ENCODE results near the gene CNTNAP4. TPM values are rescaled to one million over a fixed set of nuclear protein-coding genes. Genes with fewer than 3 reads are reported as not detected.

CNTNAP4 gene
- total RNA-seq = 1.7 and 2.6 TPM in 2 replicates
- polyA plus RNA-seq (2012) = 0.06 TPM

DNA sequence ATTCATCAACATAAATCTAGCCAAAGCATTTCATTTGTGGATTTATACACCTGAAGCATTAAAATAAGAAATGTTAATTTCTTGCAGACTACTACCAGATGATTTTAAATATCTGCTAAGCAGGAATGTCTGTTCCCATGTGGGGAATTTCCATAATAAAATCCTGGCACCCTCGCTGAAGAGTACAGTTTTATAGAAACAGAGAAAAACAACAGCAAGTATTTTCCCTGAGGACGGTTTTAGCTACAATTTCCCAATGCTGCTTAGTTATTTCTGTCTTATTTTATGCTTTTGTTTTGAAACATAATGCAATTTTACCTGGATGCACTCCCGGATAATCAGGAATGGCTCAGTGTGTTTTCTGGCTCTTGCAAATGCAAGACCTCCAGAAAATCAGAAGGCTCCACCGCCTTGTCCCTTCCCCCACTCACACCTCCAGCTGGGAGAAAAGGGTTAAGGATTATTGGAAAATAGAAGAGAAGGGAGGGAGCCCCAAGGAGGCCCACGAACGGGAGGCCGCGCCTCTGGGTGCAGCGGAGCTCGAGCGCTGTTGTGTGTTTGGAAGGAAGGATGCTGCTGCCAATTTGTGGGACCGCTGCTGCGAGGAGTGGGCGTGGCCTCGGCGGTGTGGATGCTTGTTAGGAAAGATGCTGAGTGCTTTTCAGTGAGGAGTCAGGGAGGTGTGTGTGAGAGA is at the start of gene CNTNAP4:
CNTNAP4 (plus strand) TSS at position 657 of the 694 bp plus-strand sequence. CDS start 262 bp downstream, outside the sequence.
- no peak for DNase-seq (ENCODE audit: low read depth)

DNA sequence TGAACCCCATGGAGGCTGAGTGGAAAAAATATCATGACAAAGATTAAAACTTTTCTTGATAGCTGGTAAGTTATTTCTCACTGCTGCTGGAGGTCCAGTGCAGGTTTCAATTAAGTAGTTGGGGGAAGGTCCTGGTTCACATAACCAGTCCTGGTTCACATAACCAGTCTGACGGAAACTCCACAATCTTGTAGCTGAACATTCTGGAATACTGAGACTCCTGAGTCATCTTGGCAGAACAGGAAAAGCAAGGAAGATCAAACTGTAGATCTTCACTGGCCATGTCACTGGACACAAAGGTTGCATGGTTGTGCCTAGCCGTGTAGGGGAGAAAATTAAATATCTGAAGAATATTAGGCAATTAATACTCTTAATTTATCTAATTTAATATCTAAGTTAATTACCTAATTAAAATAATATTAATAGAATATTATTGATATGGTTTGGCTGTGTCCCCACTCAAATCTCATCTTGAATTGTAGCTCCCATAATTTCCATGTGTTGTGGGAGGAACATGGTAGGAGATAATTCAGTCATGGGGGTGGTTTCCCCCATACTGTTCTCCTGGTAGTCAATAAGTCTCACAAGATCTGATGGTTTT is 48.6 kb upstream of the CNTNAP4 start:
- DNase-seq (ENCODE audit: low read depth) = no peak

DNA sequence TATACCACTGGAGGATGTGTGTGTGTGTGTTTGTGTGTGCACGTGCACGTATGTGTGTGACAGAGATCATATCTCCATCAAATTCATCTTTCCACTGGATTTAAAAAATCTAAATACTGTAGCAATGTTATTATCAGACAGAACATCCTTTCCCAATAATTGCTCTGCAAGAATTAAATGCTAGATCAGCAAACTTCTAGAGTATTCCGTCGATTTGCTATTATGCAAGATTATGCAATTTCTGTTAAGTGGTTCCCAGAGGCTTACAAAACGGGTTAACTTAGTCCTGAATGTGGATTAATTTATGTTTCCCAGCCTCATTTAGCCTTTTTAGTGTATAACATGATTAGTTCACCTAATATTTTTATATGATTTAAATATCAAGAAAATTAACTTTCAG is 44.5 kb upstream of the CNTNAP4 start:
- no peak for DNase-seq (ENCODE audit: low read depth)

DNA sequence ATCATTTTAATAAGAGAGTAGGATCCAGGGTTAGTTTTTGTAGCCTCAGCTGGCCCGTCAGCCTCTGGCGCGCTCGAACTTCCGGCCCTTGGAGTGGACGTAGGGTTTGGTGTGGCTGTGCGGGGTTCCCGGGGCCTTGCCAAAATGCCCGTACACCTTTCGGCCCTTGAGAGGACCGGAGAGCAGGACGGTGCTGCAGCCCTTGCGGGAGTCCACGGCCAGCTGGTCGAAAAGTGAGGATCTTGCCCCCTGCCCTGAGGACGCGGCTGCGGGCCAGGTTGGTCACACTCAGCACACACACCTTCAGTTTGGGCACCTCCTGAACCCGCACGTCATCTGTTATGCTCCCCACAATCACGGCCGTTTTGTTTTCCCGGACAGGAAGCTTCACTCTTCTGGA is 42.2 kb upstream of the CNTNAP4 start:
- DNase-seq (ENCODE audit: low read depth) = no peak

DNA sequence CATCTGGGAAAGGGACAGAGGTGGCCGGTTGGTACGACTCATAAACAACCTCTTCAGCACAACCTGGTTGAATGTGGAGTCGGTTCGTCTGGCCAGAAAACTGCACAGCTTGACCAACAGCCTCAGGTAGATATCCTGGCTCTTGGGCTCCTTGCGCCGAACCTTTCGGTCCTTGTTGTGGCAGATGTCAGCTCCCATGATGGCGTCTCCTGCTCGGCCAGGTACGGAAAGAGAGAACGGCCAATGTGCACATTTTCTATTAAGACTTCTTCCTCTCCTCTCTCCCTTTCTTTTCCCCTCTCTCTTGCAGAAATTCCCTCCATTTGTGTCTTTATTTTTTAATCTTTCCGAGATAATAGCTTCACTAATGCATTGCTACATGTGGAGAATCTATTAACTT is 41.8 kb upstream of the CNTNAP4 start:
- DNase-seq (ENCODE audit: low read depth) = no peak

DNA sequence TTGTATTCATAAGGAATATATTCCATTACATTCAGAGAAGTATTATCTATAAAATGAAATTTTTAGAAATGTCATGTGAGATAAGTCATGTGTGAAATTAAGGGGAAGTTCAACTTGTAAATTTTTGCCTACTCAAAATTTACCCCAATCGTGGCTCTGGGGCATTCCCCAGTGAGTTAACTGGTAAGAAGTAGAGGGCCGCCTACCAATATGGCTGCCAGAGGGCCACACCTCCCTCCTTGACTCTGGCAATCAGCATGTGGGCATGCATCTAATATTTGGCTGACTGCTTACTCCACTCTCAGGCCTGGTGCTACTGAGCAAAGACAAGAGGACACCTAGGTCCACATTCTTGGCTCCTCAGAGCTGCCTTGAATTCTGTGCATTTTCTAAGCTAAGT is 39.7 kb upstream of the CNTNAP4 start:
- DNase-seq (ENCODE audit: low read depth) = no peak

DNA sequence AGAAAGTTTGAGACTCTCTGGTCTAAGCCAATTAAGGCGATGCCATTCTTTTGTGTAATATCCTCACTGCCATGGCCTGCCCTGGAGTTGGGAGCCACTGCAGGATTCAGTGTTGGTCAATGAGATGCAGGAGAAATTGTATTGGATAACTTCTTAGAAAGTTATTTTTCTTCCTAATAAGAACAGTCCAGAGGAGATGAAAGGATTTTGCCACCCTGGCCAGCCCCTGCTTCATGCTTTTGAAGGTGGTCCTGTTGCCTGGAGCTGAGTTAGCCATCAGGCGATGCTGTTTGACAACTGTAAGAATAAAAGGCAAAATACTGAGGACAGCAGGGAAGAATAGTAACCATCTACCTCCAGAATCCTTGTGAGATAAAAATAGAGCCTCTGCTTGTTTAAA is 35.4 kb upstream of the CNTNAP4 start:
- no peak for DNase-seq (ENCODE audit: low read depth)

DNA sequence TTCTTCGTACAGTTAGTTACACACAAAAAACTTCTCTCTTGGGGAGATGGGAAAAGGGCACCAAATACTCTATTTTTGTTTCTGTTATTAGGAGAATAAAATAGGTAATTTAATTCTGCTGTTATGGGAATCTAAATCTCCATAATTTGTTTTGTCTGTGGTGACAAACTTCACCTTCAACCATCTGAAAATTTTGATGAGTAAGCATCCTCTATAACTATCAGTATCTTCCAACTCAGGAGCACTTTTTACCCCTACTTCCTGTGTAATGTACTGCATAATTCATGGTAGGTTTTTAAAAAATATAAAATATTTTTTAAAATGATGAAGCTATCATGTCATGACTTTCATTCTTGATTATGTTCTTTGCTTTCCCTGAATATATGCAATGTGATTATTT is 33.6 kb upstream of the CNTNAP4 start:
- DNase-seq (ENCODE audit: low read depth) = no peak

DNA sequence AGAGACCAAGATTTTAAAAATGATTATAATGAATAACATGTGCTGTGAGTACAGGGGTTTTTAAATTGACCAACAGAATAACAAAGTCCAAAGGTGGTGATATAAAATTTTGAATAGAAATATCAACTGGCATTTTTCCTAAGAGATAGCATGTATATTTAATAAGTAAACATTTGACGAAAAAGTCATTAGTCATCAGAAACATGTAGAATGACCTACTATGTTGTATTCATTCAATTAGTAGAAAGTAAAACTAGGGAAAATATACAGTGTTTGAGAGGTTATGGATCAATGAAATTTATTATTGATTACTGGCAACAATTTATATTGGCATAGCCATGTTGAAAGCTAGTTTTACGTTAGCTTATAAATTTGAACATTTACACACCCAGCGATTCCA is 30.6 kb upstream of the CNTNAP4 start:
- DNase-seq (ENCODE audit: low read depth) = no peak

DNA sequence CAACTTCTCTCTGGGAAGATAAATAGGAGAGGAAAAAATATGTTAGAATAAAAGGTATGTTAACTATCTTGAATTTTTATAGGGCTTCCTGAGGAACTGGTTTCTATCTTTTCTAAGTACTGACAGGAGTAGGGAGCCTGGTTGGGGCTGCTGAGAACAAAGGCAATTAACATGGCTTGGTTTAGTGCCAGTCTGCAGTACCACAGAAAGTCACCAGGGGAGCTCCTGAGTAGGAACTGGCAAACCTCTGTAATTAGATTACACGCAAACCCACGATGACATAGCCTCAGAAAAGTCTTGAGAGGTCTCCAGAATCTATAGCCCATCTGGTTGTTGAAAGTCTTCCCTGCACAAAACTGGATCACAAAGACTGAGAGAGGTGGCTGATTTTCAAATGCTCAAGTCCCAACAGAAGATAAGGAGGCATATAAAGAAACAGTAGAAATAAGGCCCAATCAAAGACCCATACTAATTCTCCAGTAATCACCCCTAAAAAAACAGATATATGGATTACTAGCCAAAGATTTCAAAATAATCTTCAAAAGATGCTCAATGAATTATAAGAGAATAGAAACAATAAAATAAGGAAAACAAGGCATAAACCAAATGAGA is 11.7 kb upstream of the CNTNAP4 start:
- peak; percentile 1 for DNase-seq (ENCODE audit: low read depth)

DNA sequence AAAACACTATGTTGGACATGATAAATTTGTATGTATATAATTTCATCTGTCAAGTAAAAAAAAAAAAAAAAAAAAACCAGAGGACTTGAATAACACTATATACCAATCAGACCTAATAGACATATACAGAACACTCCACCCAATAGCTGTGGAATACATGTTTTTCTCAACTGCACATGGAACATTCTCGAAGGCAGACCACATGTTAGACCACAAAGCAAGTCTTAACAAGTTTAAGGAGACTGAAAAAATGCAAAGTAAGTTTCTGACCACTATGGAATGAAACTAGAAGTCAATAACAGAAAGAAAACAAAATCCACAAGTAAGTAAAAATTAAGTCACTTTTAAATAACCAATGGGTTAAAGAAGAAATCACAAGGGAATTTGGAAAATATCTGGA is 8.4 kb upstream of the CNTNAP4 start:
- DNase-seq (ENCODE audit: low read depth) = no peak

DNA sequence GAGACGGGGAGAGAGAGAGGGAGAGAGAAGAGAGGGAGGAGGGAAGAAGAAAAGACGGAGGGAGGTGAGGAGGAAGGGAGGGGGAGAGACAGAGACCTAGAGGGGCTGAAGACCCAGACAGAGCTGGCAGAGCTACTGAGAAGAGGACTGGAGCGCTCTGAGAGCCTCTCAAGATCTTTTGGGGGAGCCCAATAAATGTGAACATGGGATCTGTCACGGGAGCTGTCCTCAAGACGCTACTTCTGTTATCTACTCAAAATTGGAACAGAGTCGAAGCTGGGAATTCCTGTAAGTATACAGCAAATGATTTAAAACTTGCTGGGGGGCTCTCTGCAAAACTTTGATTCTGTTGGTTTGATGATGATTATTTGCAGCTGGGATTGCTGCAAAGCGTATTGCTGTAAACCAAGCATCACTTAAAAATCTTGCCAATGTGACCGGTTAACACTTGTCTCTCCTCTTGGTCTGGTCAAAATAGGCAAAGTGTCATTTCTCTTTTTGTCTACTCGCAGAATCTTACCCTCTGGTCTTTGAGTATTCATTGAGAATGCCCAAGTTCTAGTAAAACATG is 344 bp downstream of the CNTNAP4 start:
- DNase-seq (ENCODE audit: low read depth) = no peak

DNA sequence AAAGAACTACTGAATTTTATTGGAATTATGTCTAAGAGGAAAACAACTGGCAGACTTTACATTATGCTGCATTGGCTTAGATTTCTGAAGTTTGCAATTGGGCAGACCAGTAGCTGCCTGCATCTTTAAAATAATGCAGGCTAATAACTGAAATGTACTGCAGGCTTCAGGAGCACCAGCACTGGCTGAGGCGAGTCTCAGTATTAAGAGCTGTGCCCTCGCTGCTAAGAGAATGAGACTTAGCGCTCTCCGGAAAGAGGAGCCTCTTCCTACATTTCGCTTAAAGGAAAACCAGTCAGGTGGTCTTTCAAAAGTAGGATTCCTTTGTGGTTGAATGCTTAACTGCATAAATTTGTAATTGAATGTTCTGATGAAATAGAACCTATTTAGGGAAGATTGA is 885 bp downstream of the CNTNAP4 start:
- no peak for DNase-seq (ENCODE audit: low read depth)

DNA sequence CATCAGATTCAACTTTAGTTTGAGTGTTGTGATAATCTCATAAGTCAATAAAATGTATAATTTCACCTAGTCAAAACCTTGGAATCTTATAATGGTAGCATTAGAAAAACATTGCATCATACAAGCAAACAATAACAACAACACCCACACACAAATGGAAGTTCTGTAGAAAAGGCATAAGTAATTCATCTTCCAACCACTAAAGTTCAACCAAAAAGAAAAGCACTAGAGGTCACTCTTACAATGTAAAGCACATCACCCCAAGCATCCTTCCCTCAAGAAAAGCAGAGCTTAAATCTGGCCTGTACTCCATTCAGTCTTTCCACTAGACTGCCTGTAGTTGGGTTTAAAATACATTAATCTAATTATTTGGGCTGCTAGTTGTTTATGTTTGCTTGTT is 1.8 kb downstream of the CNTNAP4 start:
- DNase-seq (ENCODE audit: low read depth) = no peak

DNA sequence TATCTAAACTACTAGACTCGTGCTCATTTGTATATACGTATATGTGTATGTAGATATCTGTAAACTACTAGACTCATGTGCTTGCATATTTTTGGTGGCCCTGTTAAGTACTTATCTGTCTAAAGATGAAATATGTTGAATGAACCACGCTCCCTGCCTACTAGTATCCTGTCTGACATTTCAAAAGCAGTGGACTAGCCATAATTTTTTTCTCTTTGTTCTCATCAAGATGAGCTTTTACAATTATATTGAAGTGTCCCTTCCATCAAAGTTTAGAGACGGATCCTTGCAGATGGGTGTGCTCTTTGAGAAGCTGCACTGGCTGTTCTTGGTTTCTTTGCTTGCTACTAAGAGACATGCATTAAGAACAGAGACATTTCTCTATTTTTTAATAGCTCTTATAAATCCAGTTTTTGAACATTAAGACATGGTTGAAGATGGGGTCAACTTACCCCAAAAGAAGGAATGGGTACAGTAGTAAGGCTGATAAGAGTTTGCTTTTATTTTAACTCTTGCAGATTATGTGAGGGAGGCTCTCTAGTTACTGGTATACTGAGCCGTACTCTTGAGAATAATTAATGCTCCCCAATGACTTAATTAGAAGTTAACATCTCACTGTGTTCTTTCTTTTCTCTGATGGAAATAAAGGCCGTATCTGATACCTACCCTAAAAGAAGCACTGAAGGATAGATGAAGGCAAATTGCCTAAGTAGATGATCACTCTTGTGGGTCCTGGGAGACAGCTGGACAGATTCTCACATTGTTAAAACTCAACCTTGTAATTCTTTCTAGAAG is 3.4 kb downstream of the CNTNAP4 start:
- DNase-seq (ENCODE audit: low read depth) = no peak

DNA sequence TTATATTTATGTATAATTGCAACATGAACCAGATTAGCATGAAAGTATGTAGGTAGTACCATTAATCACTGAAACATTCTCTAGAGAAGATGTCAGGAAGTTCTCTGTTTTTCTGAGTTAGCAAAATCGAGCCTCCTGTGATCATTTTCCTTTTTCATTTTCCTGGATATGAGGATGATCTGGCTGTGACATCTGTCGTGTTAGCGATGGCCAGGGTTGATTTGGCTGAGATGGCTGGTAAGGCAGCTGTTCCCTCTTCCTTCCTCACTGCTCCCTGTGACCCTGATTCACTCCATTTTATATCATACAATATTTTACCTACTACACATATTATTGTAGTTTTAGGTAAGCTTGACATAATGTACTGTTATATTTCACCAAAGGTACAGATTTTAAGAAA is 10.3 kb downstream of the CNTNAP4 start:
- DNase-seq (ENCODE audit: low read depth) = no peak

DNA sequence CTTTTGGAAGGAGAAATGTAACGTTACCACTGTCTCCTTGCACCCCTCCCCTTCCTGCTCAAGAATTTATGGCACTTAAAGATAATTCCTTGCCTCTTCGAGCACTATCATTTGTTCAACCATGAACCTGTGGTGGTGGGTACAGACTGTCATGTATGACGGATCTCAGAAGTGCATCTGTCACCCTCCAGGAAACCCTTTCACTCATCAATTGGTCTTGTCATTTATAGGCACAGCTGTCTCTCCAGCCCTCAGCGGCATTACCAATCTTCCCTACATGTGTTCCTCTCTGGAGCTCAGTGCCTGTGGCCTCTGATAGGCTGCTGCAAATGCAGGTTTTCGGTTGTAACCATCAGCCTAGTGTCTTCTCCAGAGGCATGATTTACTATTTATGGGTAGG is 15.0 kb downstream of the CNTNAP4 start:
- DNase-seq (ENCODE audit: low read depth) = no peak

DNA sequence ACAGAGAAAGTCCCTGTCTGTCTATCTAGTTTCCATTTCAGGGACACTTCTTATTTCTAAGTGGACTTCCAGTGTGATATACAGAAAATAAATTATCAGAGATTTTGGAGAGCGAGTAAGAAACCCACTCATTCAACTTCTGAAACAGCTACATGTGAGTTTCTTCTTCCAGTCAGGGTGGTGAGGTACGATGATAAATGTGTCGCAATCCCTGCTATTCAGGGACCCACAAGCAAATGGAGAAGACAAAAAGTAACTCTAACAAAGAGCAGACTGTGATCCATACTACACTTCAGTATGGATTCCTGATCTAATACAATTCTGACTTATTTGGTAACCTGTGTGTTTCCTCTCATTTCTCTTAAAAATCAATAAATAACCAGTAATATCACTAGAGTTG is 16.8 kb downstream of the CNTNAP4 start:
- DNase-seq (ENCODE audit: low read depth) = no peak

DNA sequence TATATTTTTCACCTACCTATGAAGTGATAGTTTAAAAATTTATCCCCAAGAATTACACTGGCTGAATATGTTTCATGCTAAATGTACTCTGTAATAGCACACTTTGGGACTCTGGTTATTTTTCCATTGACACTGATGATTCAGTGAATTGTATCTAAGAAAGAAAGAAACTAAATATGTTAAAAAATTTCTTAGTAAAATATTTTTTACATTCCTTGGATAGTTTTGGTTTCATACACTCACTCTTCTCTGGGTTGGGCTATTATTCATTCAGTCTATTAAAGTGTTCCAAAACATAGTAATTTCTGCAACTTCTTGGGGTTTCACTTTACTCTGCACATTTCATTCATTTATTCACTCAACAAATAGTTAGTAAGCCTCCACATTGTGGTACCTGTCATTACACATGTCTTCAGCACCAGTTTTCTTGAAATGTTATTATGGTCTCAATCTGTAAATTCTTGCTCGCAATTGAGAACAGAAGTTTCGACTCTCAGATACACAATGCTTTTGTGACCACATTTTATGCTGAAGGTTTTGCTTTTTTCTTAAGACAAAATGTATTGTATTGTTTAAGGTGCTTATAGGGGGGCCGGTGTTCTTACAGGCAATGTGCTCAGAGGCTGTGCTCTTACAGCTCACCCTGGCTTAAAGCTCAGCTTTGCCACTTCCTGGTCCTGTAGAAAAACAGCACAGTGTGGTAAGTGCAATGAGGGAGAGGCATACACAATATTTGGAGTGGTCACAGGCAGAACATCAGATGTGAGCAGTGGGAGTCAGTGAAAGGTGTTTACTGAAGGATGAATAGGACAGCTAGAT is 17.4 kb downstream of the CNTNAP4 start:
- peak; percentile 5 for DNase-seq (ENCODE audit: low read depth)

DNA sequence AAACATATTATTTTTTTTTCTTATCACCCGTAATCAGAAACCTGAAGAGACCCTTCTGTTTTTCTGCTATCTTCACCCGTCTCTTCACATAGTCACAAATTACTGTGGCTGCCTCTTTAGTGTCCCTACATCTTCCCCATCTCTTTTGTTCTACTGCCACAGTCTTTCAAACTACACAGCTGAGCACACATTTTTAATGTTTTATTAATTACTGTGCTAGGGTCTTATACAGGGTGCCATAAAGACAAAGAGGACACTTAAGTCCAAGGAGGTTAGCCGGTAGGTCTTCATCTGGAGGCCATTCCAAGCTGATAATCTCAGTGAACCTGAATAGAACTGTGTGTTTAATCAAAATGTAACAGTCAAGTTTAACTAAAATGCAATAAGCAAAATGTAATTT is 20.7 kb downstream of the CNTNAP4 start:
- DNase-seq (ENCODE audit: low read depth) = no peak

Data from myocyte (in vitro differentiated cells).